Transverse colon (tissue), 4 donors: Measurements from ENCODE around the gene ACTN1. TPM values are rescaled to one million over a fixed set of nuclear protein-coding genes. Genes with fewer than 3 reads are reported as not detected.

Experiments
- DNase-seq: peaks from one replicate; pipeline ENCODE4 v3.0.0-alpha.2; 2019
- H3K27ac ChIP-seq, 4 donors: fragments of 200-600 bp; sonication (generic); 2 replicates each; pipeline ENCODE4 v1.5.1; 2016 to 2018; ENCODE audit warnings: inconsistent platforms in 4 of 4
- H3K27me3 ChIP-seq: fragments of 200-600 bp; sonication (generic); 2 replicates; pipeline ENCODE4 v1.5.1; 2017; ENCODE audit warnings: inconsistent platforms
- H3K36me3 ChIP-seq, 4 donors: fragments of 200-600 bp; sonication (generic); 2 replicates each; pipeline ENCODE4 v1.5.1; 2017 to 2019; ENCODE audit warnings: inconsistent platforms in 4 of 4
- H3K4me1 ChIP-seq, 4 donors: fragments of 200-600 bp; sonication (generic); 2 replicates each; pipeline ENCODE4 v1.5.1; 2017 to 2020; ENCODE audit warnings: inconsistent platforms in 4 of 4
- H3K4me3 ChIP-seq, 4 donors: fragments of 200-600 bp; sonication (generic); 1 replicate in 1 of 4; 2 replicates in 3 of 4; pipeline versions ENCODE4 v1.5.1 to v1.6.1; 2017 to 2019; ENCODE audit warnings: inconsistent platforms in 4 of 4
- H3K9me3 ChIP-seq, 2 donors: fragments of 200-600 bp; sonication (generic); 2 replicates each; pipeline ENCODE4 v1.5.1; 2017 to 2019; ENCODE audit warnings: inconsistent platforms in 2 of 2
- EP300 ChIP-seq: sonication (generic); formaldehyde crosslinking; IDR thresholded peaks from one replicate; pipeline ENCODE4 v1.6.1; 2017; ENCODE audit warnings: antibody characterized with exemption, low read depth
- POLR2A ChIP-seq: fragments of 450-650 bp; IDR thresholded peaks from one replicate; pipeline ENCODE4 v1.6.1; 2016; ENCODE audit warnings: antibody characterized with exemption, mild to moderate bottlenecking, moderate library complexity
- POLR2AphosphoS5 ChIP-seq, 3 donors: sonication (generic); formaldehyde crosslinking; IDR thresholded peaks; one replicate each; pipeline ENCODE4 v1.6.1; 2016; ENCODE audit warnings: antibody characterized with exemption in 3 of 3
- WGBS, 2 donors: methylation state at CpG; one replicate each; pipeline ENCODE4 v1.1.5; 2018; ENCODE audit warnings: low coverage in 1 of 2; 5-methylcytosine and 5-hydroxymethylcytosine counted together
- in situ Hi-C, 4 donors: fragments of 200-750 bp; cut with MboI; loops; one replicate each; pipeline versions ENCODE4 v1.15.0 to v1.15.1; 2017; ENCODE audit warnings: low sequenced_read_pairs in 3 of 4, low pct_ligation_motif_present in 1 of 4, low pct_unique_long_range_greater_than_20kb in 1 of 4
- intact Hi-C: fragments of 100-400 bp; cut with DNase I; formaldehyde crosslinking; loops from one replicate; pipeline ENCODE4 v1.15.1; 2023; ENCODE audit warnings: low total_unique reads
- total RNA-seq, 4 donors: library from RNA; depleted of rRNA; stranded (reverse); fragments of >200 nt; gene quantifications; one replicate each; pipeline ENCODE4 v1.1.0, GENCODE V29; 2016
- TF ChIP-seq, protein P1 (sequence below), 5 experiments: fragments of 200-600 bp in 3 of 5; fragments of 450-650 bp in 2 of 5; sonication (generic) in 3 of 5; IDR thresholded peaks; 1 replicate in 2 of 5; 2 replicates in 3 of 5; pipeline ENCODE4 v1.5.1; 2016 to 2017; ENCODE audit warnings: antibody characterized with exemption in 5 of 5, inconsistent platforms in 3 of 5, mild to moderate bottlenecking in 2 of 5, moderate library complexity in 1 of 5

The ACTN1 gene
- total RNA-seq, 4 donors from 2014 or later, result 127 to 403 (median 197) TPM

DNA sequence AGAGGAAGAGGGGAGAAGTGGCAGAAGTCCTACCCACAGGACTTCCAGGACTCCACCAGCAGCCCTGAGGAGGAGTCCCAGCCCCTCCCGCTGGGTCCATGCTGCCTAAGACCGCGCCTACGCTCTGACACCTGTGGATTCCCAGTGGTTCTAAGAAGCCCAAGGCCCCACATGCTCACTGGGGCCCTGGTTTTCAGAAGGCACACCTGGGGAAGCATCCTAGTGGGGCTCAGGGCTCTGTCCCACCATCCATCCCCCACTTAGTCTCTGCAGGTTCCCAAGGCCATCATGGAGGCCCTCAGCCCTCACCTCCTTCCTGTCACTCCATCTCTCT is 32.6 kb downstream of the ACTN1 start:
- Histone ChIP-seq H3K36me3 (no peaks in the 10 kb centered on the region), H3K27me3 (no peaks in the 10 kb centered on the region), H3K9me3 (no peaks in the 10 kb centered on the region), H3K4me1 (peaks cover 75 to 94% (median 90%) of the 10 kb centered on the region in 4 donors), H3K27ac (peak overlapping the region; percentile 93 to 99 (median 96)), H3K4me3 (no peak overlapping the region)
- DNase-seq, result no peak
- 88% methylated on average over 4 of the region's 4 CpGs; no CpG with 5 or more reads in 1 of the 2 donors for WGBS, 2 donors
- TF ChIP-seq POLR2A (no peak), POLR2AphosphoS5 (IDR thresholded peaks at IDR 0.05) (no peak), EP300 (no peak)
- TF ChIP-seq, protein P1, sequence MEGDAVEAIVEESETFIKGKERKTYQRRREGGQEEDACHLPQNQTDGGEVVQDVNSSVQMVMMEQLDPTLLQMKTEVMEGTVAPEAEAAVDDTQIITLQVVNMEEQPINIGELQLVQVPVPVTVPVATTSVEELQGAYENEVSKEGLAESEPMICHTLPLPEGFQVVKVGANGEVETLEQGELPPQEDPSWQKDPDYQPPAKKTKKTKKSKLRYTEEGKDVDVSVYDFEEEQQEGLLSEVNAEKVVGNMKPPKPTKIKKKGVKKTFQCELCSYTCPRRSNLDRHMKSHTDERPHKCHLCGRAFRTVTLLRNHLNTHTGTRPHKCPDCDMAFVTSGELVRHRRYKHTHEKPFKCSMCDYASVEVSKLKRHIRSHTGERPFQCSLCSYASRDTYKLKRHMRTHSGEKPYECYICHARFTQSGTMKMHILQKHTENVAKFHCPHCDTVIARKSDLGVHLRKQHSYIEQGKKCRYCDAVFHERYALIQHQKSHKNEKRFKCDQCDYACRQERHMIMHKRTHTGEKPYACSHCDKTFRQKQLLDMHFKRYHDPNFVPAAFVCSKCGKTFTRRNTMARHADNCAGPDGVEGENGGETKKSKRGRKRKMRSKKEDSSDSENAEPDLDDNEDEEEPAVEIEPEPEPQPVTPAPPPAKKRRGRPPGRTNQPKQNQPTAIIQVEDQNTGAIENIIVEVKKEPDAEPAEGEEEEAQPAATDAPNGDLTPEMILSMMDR (IDR thresholded peaks at IDR 0.05), result no peak
- intact Hi-C loops, result no loop called here
- in situ Hi-C loops, result no loop called here

DNA sequence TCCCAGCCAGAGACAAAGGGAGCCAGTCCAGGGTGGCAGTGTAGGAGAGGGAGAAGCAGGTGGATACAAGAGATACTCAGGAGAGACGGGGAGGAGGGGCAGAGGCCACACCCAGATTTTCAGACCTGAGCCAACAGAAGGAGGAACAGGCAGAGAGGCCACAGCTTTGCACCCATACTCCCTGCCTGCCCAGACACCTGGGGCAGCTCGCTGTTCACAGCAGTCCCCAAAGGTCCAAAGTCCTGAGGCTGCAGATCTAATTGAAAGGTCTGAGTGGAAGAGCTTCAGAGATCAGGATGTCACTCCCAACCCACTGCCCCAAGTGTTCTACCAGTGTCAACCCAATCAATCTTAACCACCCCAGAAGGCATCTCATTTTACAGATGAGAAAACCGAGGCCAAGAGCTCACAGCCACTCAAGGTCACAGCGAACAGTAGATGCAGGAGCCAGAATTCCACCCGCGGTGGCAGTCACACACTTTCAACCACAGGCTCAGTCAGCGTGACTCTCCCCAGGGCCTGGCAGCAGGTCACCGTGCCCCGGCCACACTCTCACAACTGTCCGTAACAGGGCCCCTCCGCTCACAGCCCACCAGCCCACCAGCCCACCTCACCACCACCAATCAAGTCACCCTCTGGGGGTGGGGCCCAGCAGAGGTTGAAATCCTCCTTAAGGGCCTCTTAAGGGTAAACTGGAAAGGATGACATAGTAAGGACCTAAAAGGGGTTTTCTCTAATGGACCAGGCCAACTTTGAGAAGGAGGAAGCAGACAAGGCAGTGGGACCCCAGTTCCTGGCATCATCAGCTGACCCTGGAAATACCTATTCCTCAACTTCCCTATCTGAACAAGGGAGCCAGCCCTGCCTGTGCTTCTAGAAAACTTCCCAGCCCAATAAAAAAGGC is 33.3 kb downstream of the ACTN1 start:
- H3K27me3 ChIP-seq, result no peaks in the 10 kb centered on the region
- H3K4me1 ChIP-seq, result peaks cover 71 to 94% (median 92%) of the 10 kb centered on the region in 4 donors
- intact Hi-C loops (no loop called here), in situ Hi-C loops (no loop called here)
- peak; percentile 72 for DNase-seq
- no peaks in the 10 kb centered on the region for H3K9me3 ChIP-seq
- 0 to 54% methylated on average over 1 to 11 of the region's 11 CpGs for whole genome bisulfite sequencing, 2 donors
- H3K4me3 ChIP-seq, result no peak overlapping the region
- no peak for TF ChIP-seq POLR2A
- TF ChIP-seq EP300, result no peak
- peak in 1 of 3 donors; percentile 9 for TF ChIP-seq POLR2AphosphoS5 (IDR thresholded peaks at IDR 0.05)
- H3K27ac ChIP-seq, result peak overlapping the region; percentile 93 to 99 (median 96)
- H3K36me3 ChIP-seq, result no peaks in the 10 kb centered on the region

DNA sequence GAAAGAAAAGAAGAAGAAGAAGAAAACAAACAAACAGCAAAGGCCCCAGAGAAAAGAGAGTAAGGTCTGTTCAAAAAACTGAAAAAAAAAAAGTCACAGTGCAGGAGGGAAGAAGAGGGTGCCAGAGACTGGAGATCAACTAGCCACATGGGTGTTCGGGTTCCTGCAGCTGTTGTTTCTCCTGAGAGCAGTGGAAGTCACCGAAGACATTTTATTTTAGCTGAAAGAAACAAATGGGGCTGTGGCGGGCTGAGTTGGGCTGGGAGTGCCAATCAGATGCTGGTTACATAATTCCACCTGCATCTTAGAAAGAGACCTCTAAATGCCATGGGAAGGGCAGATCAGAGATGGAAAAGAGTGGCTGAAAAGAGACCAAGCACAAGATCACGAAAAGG is 33.9 kb downstream of the ACTN1 start:
- no peaks in the 10 kb centered on the region for H3K27me3 ChIP-seq
- H3K27ac ChIP-seq, result peak overlapping the region; percentile 93 to 99 (median 96)
- in situ Hi-C loops, result no loop called here
- DNase-seq, result no peak
- H3K36me3 ChIP-seq, result no peaks in the 10 kb centered on the region
- no peaks in the 10 kb centered on the region for H3K9me3 ChIP-seq
- peaks cover 72 to 98% (median 97%) of the 10 kb centered on the region in 4 donors for H3K4me1 ChIP-seq
- no peak overlapping the region for H3K4me3 ChIP-seq
- 9 to 30% methylated on average over 4 of the region's 4 CpGs for WGBS, 2 donors
- TF ChIP-seq, protein P1 (IDR thresholded peaks at IDR 0.05), result no peak
- TF ChIP-seq POLR2AphosphoS5 (IDR thresholded peaks at IDR 0.05), result no peak
- TF ChIP-seq POLR2A, result no peak
- TF ChIP-seq EP300, result no peak
- intact Hi-C loops, result no loop called here

DNA sequence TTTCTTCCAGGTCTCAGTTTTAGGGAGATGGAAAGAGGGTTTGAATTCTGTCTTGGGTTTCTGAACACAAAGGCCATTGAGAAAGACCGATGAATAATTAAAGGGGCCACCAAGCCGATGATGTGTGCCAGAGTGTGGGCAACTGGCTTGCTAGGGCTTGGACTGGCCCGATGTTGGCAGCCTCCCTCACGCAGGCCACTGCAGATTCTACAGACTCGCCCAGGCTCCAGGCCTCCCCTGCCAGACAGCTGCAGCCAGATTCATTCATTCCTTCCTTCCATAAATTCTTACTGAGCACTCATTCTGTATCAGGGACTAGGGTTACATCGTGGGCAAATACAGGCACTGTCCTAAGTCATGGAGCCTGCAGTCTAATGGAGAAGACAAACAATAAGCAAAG is 34.9 kb downstream of the ACTN1 start:
- no peaks in the 10 kb centered on the region for H3K9me3 ChIP-seq
- intact Hi-C loops (loop anchor here (5.0 kb wide), 1 partner anchor 37 kb away; no protein-coding TSS in a partner anchor), in situ Hi-C loops (no loop called here)
- TF ChIP-seq, protein P1 (IDR thresholded peaks at IDR 0.05), result no peak
- TF ChIP-seq POLR2AphosphoS5 (IDR thresholded peaks at IDR 0.05), result no peak
- no peak for TF ChIP-seq EP300
- TF ChIP-seq POLR2A, result no peak
- H3K4me1 ChIP-seq, result peaks cover 74 to 99% (median 98%) of the 10 kb centered on the region in 4 donors
- H3K4me3 ChIP-seq, result no peak overlapping the region
- WGBS, 2 donors, result 73% methylated on average over 6 of the region's 6 CpGs; no CpG with 5 or more reads in 1 of the 2 donors
- H3K27me3 ChIP-seq, result no peaks in the 10 kb centered on the region
- peak overlapping the region; percentile 93 to 99 (median 96) for H3K27ac ChIP-seq
- DNase-seq, result no peak
- H3K36me3 ChIP-seq, result no peaks in the 10 kb centered on the region
